RWPE2 (cell line): ENCODE measurements around the gene KRT13.

ENCODE experiments used
- ATAC-seq: fragments of 200-7000 bp; cut with Tn5 transposase; 3 replicates; pipeline ENCODE4 v1.9.1; 2021; ENCODE audit warnings: low read depth
- DNase-seq: peaks from one replicate; pipeline ENCODE4 v3.0.0-alpha.2; 2020; ENCODE audit warnings: low spot score
- H3K27ac ChIP-seq: fragments of 450-650 bp; 2 replicates; pipeline ENCODE4 v1.5.1; 2017; ENCODE audit warnings: mild to moderate bottlenecking; ENCODE audit not compliant: poor library complexity, severe bottlenecking
- H3K27me3 ChIP-seq: fragments of 250-450 bp; sonication (Bioruptor Pico); 2 replicates; pipeline ENCODE4 v1.5.1; 2021; ENCODE audit warnings: mild to moderate bottlenecking, moderate library complexity; ENCODE audit not compliant: insufficient read depth, poor library complexity, severe bottlenecking
- H3K36me3 ChIP-seq: fragments of 250-450 bp; sonication (Bioruptor Pico); 2 replicates; pipeline ENCODE4 v1.5.1; 2020; ENCODE audit warnings: low read depth, mild to moderate bottlenecking, moderate library complexity
- H3K4me1 ChIP-seq: fragments of 250-450 bp; sonication (Bioruptor Pico); 2 replicates; pipeline ENCODE4 v1.5.1; 2021; ENCODE audit warnings: mild to moderate bottlenecking, moderate library complexity; ENCODE audit not compliant: insufficient read depth, poor library complexity, severe bottlenecking
- H3K4me3 ChIP-seq: fragments of 250-450 bp; sonication (Bioruptor Pico); 2 replicates; pipeline ENCODE4 v1.5.1; 2021; ENCODE audit warnings: mild to moderate bottlenecking, moderate library complexity; ENCODE audit not compliant: severe bottlenecking
- H3K9me3 ChIP-seq: fragments of 250-450 bp; sonication (Bioruptor Pico); 2 replicates; pipeline ENCODE4 v1.5.1; 2021; ENCODE audit warnings: mild to moderate bottlenecking, moderate library complexity; ENCODE audit not compliant: severe bottlenecking
- CTCF ChIP-seq: fragments of 450-650 bp; IDR thresholded peaks from one replicate; pipeline ENCODE4 v1.5.1; 2017; ENCODE audit warnings: mild to moderate bottlenecking, moderate library complexity; ENCODE audit not compliant: poor library complexity, severe bottlenecking

KRT13 gene

DNA sequence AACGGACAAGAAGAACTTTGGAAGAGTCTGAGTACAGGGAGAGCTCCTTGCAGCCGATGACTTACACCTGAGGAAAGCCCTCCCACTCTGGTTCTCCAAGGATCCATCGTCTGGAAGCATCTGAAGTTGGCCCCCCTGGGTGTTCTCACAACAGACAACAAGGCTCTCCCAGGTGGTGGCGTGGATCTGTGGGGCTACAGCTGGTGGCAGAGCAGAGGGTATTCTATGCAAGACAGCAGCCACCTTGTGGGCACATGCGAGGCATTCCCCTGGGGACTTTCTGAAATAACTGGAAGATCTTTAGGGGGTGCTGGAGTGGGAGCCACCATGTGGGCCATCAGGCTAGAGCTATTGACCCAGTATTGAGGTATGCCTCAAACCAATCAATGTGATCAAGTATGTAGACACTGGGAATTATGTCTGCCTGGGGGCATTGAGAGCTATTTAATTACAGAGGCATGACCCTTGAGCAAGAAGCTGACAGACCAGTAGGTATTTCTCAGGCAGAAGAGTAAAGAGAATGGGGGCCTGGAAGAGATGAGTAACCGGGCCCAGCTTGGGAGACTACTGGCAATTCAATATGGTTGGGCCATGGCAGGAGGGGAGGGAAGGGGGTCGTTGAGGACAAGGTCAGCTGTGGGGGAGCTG, 29.6 kb upstream of the KRT13 start:
- no peak for TF ChIP-seq CTCF
- no peak overlapping the region for H3K27ac ChIP-seq
- no peaks in the 10 kb centered on the region for H3K9me3 ChIP-seq
- H3K4me3 ChIP-seq, result no peak overlapping the region
- no peak for ATAC-seq
- H3K4me1 ChIP-seq, result peaks cover 37% of the 10 kb centered on the region
- DNase-seq, result no peak
- no peaks in the 10 kb centered on the region for H3K36me3 ChIP-seq
- no peaks in the 10 kb centered on the region for H3K27me3 ChIP-seq

GRCh38 chr17:41533613-41534012, 28.2 kb upstream of the KRT13 start:
- no peak overlapping the region for H3K27ac ChIP-seq
- ATAC-seq, result no peak
- no peak overlapping the region for H3K4me3 ChIP-seq
- H3K36me3 ChIP-seq, result no peaks in the 10 kb centered on the region
- H3K9me3 ChIP-seq, result no peaks in the 10 kb centered on the region
- H3K4me1 ChIP-seq, result peaks cover 44% of the 10 kb centered on the region
- no peak for TF ChIP-seq CTCF
- DNase-seq, result no peak
- no peaks in the 10 kb centered on the region for H3K27me3 ChIP-seq

GRCh38 chr17:41532947-41533570, 27.6 kb upstream of the KRT13 start:
- Histone ChIP-seq H3K27ac (no peak overlapping the region), H3K27me3 (no peaks in the 10 kb centered on the region), H3K4me1 (peaks cover 39% of the 10 kb centered on the region), H3K4me3 (no peak overlapping the region), H3K9me3 (no peaks in the 10 kb centered on the region), H3K36me3 (no peaks in the 10 kb centered on the region)
- DNase-seq, result no peak
- no peak for ATAC-seq
- no peak for TF ChIP-seq CTCF

GRCh38 chr17:41531993-41532392, 26.6 kb upstream of the KRT13 start:
- Histone ChIP-seq H3K4me1 (peaks cover 28% of the 10 kb centered on the region), H3K36me3 (peaks cover 2% of the 10 kb centered on the region), H3K4me3 (no peak overlapping the region), H3K27ac (no peak overlapping the region), H3K27me3 (no peaks in the 10 kb centered on the region), H3K9me3 (no peaks in the 10 kb centered on the region)
- no peak for ATAC-seq
- DNase-seq, result no peak
- no peak for TF ChIP-seq CTCF
